Omental fat pad (tissue), 4 donors: ENCODE data around the gene PCCA. TPM values are rescaled to one million over a fixed set of nuclear protein-coding genes. Genes with fewer than 3 reads are reported as not detected.

Source experiments
- ATAC-seq: fragments of 150-250 bp; one replicate; pipeline ENCODE4 v1.9.1; 2016; ENCODE audit warnings: mild to moderate bottlenecking, moderate library complexity; ENCODE audit not compliant: low FRiP score
- DNase-seq: peaks from one replicate; pipeline ENCODE4 v3.0.0-alpha.2; 2019; ENCODE audit warnings: low spot score
- total RNA-seq, 4 donors: library from RNA; depleted of rRNA; stranded (reverse); fragments of >200 nt; gene quantifications; one replicate each; pipeline ENCODE4 v1.1.0, GENCODE V29; 2016
- TF ChIP-seq, protein P1 (sequence below), 3 donors: fragments of 450-650 bp; IDR thresholded peaks; one replicate each; pipeline ENCODE4 v1.5.1; 2016 to 2017; ENCODE audit warnings: antibody characterized with exemption in 3 of 3, mild to moderate bottlenecking in 3 of 3, moderate library complexity in 2 of 3

Gene PCCA
- total RNA-seq, 4 donors from 2014 or later = 27.5 to 61.6 (median 49.2) TPM

GRCh38 chr13:100363285-100363711, 274.4 kb downstream of the PCCA start:
- TF ChIP-seq, protein P1, sequence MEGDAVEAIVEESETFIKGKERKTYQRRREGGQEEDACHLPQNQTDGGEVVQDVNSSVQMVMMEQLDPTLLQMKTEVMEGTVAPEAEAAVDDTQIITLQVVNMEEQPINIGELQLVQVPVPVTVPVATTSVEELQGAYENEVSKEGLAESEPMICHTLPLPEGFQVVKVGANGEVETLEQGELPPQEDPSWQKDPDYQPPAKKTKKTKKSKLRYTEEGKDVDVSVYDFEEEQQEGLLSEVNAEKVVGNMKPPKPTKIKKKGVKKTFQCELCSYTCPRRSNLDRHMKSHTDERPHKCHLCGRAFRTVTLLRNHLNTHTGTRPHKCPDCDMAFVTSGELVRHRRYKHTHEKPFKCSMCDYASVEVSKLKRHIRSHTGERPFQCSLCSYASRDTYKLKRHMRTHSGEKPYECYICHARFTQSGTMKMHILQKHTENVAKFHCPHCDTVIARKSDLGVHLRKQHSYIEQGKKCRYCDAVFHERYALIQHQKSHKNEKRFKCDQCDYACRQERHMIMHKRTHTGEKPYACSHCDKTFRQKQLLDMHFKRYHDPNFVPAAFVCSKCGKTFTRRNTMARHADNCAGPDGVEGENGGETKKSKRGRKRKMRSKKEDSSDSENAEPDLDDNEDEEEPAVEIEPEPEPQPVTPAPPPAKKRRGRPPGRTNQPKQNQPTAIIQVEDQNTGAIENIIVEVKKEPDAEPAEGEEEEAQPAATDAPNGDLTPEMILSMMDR (IDR thresholded peaks at IDR 0.05) = no peak
- DNase-seq (no peak), ATAC-seq (no peak)

- ATAC-seq (no peak), DNase-seq (no peak)
- TF ChIP-seq, protein P1 (IDR thresholded peaks at IDR 0.05) = no peak
Observed at GRCh38 chr13:100363874-100364273, 275.0 kb downstream of the PCCA start.

- no peak for DNase-seq
- ATAC-seq = no peak
- TF ChIP-seq, protein P1 (IDR thresholded peaks at IDR 0.05) = no peak
Observed at GRCh38 chr13:100364591-100364990, 275.7 kb downstream of the PCCA start.

DNA sequence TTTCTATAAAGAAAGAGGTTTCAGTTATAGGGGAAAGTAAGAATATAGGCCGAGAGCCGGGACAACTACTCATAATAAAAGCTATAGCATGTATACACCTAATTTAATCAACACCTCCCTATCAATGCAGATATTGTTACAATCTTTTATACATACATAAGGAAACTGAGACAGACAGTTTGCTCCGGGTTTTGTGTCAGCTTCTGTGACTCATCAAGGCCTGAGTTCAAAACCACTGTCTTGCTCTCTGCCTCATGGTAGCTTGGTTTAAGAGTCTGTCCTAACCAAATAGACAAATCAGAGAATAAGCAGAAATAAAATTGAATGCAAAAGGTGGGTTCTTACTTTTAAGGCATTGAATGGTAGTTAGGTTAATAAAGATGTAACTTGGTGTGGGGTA, 276.8 kb downstream of the PCCA start:
- DNase-seq = no peak
- no peak for ATAC-seq
- TF ChIP-seq, protein P1 (IDR thresholded peaks at IDR 0.05) = no peak

- DNase-seq (no peak), ATAC-seq (no peak)
- TF ChIP-seq, protein P1 (IDR thresholded peaks at IDR 0.05) = no peak
Observed at GRCh38 chr13:100378533-100378932, 289.6 kb downstream of the PCCA start.

DNA sequence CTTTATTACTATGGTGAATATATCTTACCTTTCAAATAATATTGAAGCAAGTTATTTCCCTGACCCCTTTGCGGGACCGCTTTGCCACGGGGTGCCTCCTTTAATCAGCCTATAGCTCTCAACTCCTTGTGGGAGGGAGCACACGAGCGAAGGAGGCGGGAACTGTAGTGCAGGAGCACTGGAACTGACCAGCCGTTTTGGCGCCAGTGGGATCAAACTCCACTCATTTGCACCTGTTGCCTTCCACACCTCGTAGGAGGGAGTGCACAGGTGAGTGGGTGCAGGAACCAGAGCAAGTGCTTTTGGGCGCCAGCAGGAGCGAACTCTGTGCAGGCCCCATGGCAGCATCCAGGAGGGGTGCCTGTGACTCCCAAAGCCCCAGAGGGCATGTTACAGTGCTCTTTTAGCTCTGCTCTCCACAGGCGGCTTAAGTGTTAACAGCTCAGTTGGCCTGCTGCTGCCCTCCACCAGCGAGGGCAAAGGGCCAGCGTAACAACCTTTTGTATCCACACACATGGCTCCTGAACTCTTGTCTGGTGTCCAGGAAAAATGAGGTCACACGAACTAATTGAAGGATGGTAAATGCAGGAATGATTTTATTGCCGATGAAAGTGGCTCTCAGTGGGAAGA, 292.8 kb downstream of the PCCA start:
- ATAC-seq (no peak), DNase-seq (no peak)
- TF ChIP-seq, protein P1 (IDR thresholded peaks at IDR 0.05) = no peak

- no peak for ATAC-seq
- TF ChIP-seq, protein P1 (IDR thresholded peaks at IDR 0.05) = no peak
- no peak for DNase-seq
Observed at GRCh38 chr13:100382785-100383184, 293.9 kb downstream of the PCCA start.
